ENCODE results near the gene KIF1B.

DNA sequence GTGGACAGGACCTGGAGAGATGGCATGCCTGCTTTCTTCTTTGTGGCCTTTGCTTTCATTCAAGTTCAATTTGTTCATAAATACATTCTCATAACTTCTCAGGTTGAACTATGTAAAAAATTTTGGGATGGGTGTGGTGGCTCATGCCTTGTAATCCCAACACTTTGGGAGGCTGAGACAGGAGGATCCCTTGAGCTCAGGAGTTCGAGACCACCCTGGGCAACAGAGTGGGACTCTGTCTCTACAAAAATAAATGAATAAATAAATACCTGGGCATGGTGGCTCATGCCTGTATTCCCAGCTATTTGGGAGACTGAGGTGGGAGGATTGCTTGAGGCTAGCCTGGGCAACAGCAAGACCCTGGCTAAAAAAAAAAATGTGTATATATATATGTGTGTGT, 2.1 kb downstream of the KIF1B start:
- TF ChIP-seq NFYB (IDR thresholded peaks at IDR 0.05; ENCODE audit: insufficient read depth, low read depth, low read length) (no peak), TBL1XR1 (IDR thresholded peaks at IDR 0.05; ENCODE audit: low read depth, low read length) (no peak), JUNB (IDR thresholded peaks at IDR 0.05) (no peak), ZSCAN29 (IDR thresholded peaks at IDR 0.05) (no peak), SRF (IDR thresholded peaks at IDR 0.05; ENCODE audit: low read depth in 2 of 2, low read length in 2 of 2) (no peak), RB1 (IDR thresholded peaks at IDR 0.05; ENCODE audit: borderline replicate concordance) (no peak), RAD21 (IDR thresholded peaks at IDR 0.05; ENCODE audit: insufficient read depth, low read depth, low read length) (no peak), NFYA (IDR thresholded peaks at IDR 0.05; ENCODE audit: borderline replicate concordance, low read depth, low read length) (no peak), POLR2A (IDR thresholded peaks at IDR 0.05; ENCODE audit: low read depth, low read length) (no peak)
- TF ChIP-seq, protein P1, sequence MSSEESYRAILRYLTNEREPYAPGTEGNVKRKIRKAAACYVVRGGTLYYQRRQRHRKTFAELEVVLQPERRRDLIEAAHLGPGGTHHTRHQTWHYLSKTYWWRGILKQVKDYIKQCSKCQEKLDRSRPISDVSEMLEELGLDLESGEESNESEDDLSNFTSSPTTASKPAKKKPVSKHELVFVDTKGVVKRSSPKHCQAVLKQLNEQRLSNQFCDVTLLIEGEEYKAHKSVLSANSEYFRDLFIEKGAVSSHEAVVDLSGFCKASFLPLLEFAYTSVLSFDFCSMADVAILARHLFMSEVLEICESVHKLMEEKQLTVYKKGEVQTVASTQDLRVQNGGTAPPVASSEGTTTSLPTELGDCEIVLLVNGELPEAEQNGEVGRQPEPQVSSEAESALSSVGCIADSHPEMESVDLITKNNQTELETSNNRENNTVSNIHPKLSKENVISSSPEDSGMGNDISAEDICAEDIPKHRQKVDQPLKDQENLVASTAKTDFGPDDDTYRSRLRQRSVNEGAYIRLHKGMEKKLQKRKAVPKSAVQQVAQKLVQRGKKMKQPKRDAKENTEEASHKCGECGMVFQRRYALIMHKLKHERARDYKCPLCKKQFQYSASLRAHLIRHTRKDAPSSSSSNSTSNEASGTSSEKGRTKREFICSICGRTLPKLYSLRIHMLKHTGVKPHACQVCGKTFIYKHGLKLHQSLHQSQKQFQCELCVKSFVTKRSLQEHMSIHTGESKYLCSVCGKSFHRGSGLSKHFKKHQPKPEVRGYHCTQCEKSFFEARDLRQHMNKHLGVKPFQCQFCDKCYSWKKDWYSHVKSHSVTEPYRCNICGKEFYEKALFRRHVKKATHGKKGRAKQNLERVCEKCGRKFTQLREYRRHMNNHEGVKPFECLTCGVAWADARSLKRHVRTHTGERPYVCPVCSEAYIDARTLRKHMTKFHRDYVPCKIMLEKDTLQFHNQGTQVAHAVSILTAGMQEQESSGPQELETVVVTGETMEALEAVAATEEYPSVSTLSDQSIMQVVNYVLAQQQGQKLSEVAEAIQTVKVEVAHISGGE (CRISPR knock-in tag; IDR thresholded peaks at IDR 0.05) = no peak
- TF ChIP-seq, protein P2, sequence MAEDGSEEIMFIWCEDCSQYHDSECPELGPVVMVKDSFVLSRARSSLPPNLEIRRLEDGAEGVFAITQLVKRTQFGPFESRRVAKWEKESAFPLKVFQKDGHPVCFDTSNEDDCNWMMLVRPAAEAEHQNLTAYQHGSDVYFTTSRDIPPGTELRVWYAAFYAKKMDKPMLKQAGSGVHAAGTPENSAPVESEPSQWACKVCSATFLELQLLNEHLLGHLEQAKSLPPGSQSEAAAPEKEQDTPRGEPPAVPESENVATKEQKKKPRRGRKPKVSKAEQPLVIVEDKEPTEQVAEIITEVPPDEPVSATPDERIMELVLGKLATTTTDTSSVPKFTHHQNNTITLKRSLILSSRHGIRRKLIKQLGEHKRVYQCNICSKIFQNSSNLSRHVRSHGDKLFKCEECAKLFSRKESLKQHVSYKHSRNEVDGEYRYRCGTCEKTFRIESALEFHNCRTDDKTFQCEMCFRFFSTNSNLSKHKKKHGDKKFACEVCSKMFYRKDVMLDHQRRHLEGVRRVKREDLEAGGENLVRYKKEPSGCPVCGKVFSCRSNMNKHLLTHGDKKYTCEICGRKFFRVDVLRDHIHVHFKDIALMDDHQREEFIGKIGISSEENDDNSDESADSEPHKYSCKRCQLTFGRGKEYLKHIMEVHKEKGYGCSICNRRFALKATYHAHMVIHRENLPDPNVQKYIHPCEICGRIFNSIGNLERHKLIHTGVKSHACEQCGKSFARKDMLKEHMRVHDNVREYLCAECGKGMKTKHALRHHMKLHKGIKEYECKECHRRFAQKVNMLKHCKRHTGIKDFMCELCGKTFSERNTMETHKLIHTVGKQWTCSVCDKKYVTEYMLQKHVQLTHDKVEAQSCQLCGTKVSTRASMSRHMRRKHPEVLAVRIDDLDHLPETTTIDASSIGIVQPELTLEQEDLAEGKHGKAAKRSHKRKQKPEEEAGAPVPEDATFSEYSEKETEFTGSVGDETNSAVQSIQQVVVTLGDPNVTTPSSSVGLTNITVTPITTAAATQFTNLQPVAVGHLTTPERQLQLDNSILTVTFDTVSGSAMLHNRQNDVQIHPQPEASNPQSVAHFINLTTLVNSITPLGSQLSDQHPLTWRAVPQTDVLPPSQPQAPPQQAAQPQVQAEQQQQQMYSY (CRISPR knock-in tag; IDR thresholded peaks at IDR 0.05) = no peak
- TF ChIP-seq, protein P3, sequence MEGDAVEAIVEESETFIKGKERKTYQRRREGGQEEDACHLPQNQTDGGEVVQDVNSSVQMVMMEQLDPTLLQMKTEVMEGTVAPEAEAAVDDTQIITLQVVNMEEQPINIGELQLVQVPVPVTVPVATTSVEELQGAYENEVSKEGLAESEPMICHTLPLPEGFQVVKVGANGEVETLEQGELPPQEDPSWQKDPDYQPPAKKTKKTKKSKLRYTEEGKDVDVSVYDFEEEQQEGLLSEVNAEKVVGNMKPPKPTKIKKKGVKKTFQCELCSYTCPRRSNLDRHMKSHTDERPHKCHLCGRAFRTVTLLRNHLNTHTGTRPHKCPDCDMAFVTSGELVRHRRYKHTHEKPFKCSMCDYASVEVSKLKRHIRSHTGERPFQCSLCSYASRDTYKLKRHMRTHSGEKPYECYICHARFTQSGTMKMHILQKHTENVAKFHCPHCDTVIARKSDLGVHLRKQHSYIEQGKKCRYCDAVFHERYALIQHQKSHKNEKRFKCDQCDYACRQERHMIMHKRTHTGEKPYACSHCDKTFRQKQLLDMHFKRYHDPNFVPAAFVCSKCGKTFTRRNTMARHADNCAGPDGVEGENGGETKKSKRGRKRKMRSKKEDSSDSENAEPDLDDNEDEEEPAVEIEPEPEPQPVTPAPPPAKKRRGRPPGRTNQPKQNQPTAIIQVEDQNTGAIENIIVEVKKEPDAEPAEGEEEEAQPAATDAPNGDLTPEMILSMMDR (IDR thresholded peaks at IDR 0.05 in 2 of 3, conservative IDR thresholded peaks at IDR 0.05 in 1 of 3; ENCODE audit: control insufficient read depth in 2 of 3, extremely low read depth in 1 of 3, insufficient read depth in 1 of 3, low read depth in 3 of 3, low read length in 3 of 3) = no peak
